Measurements from ENCODE around the gene RIN3.

DNA sequence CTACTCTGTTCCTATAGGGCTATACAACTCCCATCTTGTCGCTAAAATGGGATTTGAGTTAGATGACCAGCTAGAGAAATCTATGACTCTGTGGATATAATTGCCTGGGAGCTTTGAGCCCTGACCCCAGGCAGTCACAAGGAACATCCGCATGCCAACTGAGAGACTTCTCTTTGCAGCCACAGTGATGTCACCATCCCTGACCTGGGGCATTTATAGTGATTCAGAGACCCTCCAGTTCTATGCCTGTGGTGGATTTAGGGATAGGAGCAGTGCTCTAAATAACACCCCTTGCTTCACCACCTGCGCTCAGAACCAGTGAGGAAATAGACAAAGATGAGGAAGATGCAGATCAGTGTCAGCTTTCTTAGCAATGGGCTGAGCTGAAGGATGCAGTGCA lies 86.2 kb downstream of the RIN3 start:
- TF ChIP-seq, protein P1, sequence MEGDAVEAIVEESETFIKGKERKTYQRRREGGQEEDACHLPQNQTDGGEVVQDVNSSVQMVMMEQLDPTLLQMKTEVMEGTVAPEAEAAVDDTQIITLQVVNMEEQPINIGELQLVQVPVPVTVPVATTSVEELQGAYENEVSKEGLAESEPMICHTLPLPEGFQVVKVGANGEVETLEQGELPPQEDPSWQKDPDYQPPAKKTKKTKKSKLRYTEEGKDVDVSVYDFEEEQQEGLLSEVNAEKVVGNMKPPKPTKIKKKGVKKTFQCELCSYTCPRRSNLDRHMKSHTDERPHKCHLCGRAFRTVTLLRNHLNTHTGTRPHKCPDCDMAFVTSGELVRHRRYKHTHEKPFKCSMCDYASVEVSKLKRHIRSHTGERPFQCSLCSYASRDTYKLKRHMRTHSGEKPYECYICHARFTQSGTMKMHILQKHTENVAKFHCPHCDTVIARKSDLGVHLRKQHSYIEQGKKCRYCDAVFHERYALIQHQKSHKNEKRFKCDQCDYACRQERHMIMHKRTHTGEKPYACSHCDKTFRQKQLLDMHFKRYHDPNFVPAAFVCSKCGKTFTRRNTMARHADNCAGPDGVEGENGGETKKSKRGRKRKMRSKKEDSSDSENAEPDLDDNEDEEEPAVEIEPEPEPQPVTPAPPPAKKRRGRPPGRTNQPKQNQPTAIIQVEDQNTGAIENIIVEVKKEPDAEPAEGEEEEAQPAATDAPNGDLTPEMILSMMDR (conservative IDR thresholded peaks at IDR 0.05 in 1 of 2, IDR thresholded peaks at IDR 0.05 in 1 of 2; ENCODE audit: extremely low read depth in 1 of 2, insufficient read depth in 1 of 2, low read depth in 1 of 2, low read length in 2 of 2) = no peak
- no peak for TF ChIP-seq EZH2 (IDR thresholded peaks at IDR 0.05; ENCODE audit: borderline replicate concordance, low read length)
